Stomach (tissue), 9 donors: ENCODE data around the gene SMURF1. TPM values are rescaled to one million over a fixed set of nuclear protein-coding genes. Genes with fewer than 3 reads are reported as not detected.
"Not testable (repeated sequence)": the region's sequence is repeated elsewhere in the genome, so short reads cannot be mapped to it uniquely, and the experiment has no call there.

Experiments
- DNase-seq, 2 donors: peaks; one replicate each; pipeline versions ENCODE4 v3.0.0 to v3.0.0-alpha.2; 2013 to 2019
- H3K27ac ChIP-seq, 5 donors: fragments of 200-600 bp in 4 of 5; sonication (generic) in 4 of 5; one replicate each; pipeline ENCODE4 v1.5.1; 2013 to 2019; ENCODE audit warnings: mild to moderate bottlenecking in 1 of 5, moderate library complexity in 1 of 5
- H3K27me3 ChIP-seq, 3 donors: fragments of 200-600 bp; sonication (generic); one replicate each; pipeline ENCODE4 v1.5.1; 2017 to 2019; ENCODE audit warnings: mixed run types in 1 of 3
- H3K36me3 ChIP-seq, 4 donors: fragments of 200-600 bp; sonication (generic); 1 replicate in 3 of 4; 2 replicates in 1 of 4; pipeline ENCODE4 v1.5.1; 2016 to 2019
- H3K4me1 ChIP-seq, 4 donors: fragments of 200-600 bp; sonication (generic); one replicate each; pipeline ENCODE4 v1.5.1; 2016 to 2019
- H3K4me3 ChIP-seq, 4 donors: fragments of 200-600 bp; sonication (generic) in 3 of 4; one replicate each; pipeline ENCODE4 v1.5.1; 2016 to 2019; ENCODE audit warnings: mild to moderate bottlenecking in 1 of 4
- H3K9me3 ChIP-seq, 4 donors: fragments of 200-600 bp; sonication (generic); one replicate each; pipeline ENCODE4 v1.5.1; 2016 to 2019
- EP300 ChIP-seq: sonication (generic); formaldehyde crosslinking; IDR thresholded peaks from one replicate; pipeline ENCODE4 v1.6.1; 2017; ENCODE audit warnings: antibody characterized with exemption
- POLR2A ChIP-seq, 4 donors: fragments of 450-650 bp; IDR thresholded peaks; one replicate each; pipeline ENCODE4 v1.6.1; 2016; ENCODE audit warnings: antibody characterized with exemption in 4 of 4, control low read depth in 2 of 4, mild to moderate bottlenecking in 1 of 4, moderate library complexity in 1 of 4
- POLR2AphosphoS5 ChIP-seq, 3 donors: sonication (generic); formaldehyde crosslinking; IDR thresholded peaks; one replicate each; pipeline ENCODE4 v1.6.1; 2016; ENCODE audit warnings: antibody characterized with exemption in 3 of 3
- WGBS, 5 donors: extraction: QIAGEN DNeasy Blood & Tissue Kit in 3 of 5; methylation state at CpG; one replicate each; pipeline versions ENCODE4 v1.1.5 to v1.1.7; 2013 to 2018; 5-methylcytosine and 5-hydroxymethylcytosine counted together
- intact Hi-C: fragments of 100-400 bp; cut with DNase I; formaldehyde crosslinking; loops from one replicate; pipeline ENCODE4 v1.15.1; 2023; ENCODE audit warnings: low total_unique reads
- polyA plus RNA-seq, 3 donors: library from polyadenylated mRNA; stranded (reverse); fragments of 200-250 nt; gene quantifications; one replicate each; pipeline ENCODE4 v1.2.3, GENCODE V29; 2013
- total RNA-seq, 5 donors: library from RNA; depleted of rRNA; stranded (reverse); fragments of >200 nt; gene quantifications; one replicate each; pipeline versions ENCODE4 v1.1.0 to v1.2.3, GENCODE V29; 2014 to 2016
- TF ChIP-seq, protein P1 (sequence below), 7 experiments: fragments of 450-650 bp in 4 of 7; fragments of 200-600 bp in 3 of 7; sonication (generic) in 3 of 7; IDR thresholded peaks; one replicate each; pipeline ENCODE4 v1.5.1; 2016 to 2019; ENCODE audit warnings: antibody characterized with exemption in 7 of 7, control low read depth in 2 of 7, mild to moderate bottlenecking in 1 of 7
- donor health status: healthy with polysubstance abuse.
- donor health status: Bipolar disorder and iron deficiency.
- donor health status: healthy.

The SMURF1 gene
- total and polyA plus RNA-seq, 8 donors, result 8.0 to 46.8 (median 31.8) TPM

DNA sequence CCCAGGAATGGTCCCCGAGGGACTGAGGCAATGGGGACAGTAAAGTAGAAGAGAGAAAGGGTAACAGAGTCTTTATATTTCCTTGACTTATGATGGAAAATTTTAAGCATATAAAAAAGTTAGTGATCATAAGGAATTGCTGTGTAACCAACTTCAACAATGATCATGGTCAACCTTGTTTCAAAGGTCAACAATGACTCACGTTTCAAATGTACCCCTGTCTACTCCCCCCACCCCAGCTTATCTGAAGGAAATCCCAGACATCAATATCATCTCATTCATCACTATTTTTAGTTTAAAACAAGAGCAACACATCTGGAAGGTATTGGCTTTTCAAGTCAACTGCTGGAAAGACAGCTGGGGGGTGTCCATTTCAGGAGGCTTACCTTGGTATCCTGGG, 92.9 kb downstream of the SMURF1 start:
- H3K27me3 ChIP-seq, result no peaks in the 10 kb centered on the region
- WGBS, 5 donors, result 42 to 50% (median 47%) methylated on average over 2 of the region's 2 CpGs
- H3K27ac ChIP-seq, result no peak overlapping the region
- no peak for DNase-seq
- TF ChIP-seq POLR2AphosphoS5 (IDR thresholded peaks at IDR 0.05) (no peak), POLR2A (IDR thresholded peaks at IDR 0.05) (no peak), EP300 (no peak)
- TF ChIP-seq, protein P1, sequence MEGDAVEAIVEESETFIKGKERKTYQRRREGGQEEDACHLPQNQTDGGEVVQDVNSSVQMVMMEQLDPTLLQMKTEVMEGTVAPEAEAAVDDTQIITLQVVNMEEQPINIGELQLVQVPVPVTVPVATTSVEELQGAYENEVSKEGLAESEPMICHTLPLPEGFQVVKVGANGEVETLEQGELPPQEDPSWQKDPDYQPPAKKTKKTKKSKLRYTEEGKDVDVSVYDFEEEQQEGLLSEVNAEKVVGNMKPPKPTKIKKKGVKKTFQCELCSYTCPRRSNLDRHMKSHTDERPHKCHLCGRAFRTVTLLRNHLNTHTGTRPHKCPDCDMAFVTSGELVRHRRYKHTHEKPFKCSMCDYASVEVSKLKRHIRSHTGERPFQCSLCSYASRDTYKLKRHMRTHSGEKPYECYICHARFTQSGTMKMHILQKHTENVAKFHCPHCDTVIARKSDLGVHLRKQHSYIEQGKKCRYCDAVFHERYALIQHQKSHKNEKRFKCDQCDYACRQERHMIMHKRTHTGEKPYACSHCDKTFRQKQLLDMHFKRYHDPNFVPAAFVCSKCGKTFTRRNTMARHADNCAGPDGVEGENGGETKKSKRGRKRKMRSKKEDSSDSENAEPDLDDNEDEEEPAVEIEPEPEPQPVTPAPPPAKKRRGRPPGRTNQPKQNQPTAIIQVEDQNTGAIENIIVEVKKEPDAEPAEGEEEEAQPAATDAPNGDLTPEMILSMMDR (IDR thresholded peaks at IDR 0.05), result no peak
- H3K4me3 ChIP-seq, result no peak overlapping the region
- peaks cover 0 to 16% (median 0%) of the 10 kb centered on the region in 4 donors for H3K4me1 ChIP-seq
- H3K36me3 ChIP-seq, result peaks cover 65 to 100% (median 100%) of the 10 kb centered on the region in 4 donors
- no peaks in the 10 kb centered on the region for H3K9me3 ChIP-seq
- intact Hi-C loops, result no loop called here

DNA sequence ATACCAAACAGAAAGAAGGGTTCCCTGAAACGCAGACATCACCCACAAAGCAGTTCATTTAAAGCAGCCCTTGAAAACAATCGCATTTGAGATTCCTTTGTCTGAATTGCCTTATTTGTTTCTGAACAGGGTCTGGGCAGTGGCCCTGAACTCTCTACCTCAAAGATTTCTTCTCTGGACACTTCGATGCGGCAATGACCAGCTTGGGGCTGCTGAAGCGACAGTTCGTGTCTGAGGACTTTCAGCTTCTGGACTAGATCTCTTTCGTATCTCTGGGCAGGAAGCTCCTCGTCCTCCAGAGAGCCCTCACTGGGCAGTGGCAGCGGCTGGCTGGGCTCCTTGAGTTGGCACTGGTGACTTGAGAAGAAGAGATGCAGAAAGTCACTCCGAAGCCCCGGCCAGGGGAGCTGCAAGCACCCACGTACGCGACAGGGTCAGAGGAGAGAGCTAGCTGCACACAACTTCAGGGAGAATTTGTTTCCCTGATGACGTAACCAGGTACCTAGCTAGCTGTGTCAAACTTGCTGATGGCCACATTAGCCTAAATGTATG, 96.3 kb downstream of the SMURF1 start:
- Histone ChIP-seq H3K4me3 (no peak overlapping the region), H3K27me3 (no peaks in the 10 kb centered on the region), H3K9me3 (no peaks in the 10 kb centered on the region), H3K36me3 (peaks cover 61 to 100% (median 97%) of the 10 kb centered on the region in 4 donors), H3K4me1 (peaks cover 0 to 25% (median 4%) of the 10 kb centered on the region in 4 donors), H3K27ac (no peak overlapping the region)
- no peak for DNase-seq
- intact Hi-C loops, result no loop called here
- WGBS, 5 donors, result 91 to 93% (median 92%) methylated on average over 15 of the region's 15 CpGs
- TF ChIP-seq EP300, result no peak
- TF ChIP-seq POLR2AphosphoS5 (IDR thresholded peaks at IDR 0.05), result no peak
- TF ChIP-seq, protein P1 (IDR thresholded peaks at IDR 0.05), result no peak
- TF ChIP-seq POLR2A (IDR thresholded peaks at IDR 0.05), result no peak

DNA sequence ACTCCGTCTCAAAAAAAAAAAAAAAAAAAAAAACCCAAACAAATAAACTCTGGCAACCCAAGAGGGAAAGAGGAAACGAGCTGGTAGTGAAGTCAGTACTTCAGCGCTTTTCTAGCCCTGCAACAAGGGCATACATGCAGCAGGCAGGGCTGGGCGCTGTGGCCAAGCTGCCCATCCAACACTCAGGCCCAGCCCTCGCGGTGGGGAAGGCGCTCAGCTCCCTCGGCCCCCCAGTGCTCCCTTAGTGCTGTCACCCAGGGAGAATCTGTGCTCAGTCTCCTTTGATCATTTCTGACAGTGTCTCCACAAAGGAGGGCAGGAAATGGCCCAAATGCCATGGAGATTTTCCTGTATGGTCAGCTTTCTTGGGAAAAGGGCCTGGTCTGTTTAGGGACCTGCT, 97.2 kb downstream of the SMURF1 start:
- no peak overlapping the region for H3K4me3 ChIP-seq
- H3K9me3 ChIP-seq, result no peaks in the 10 kb centered on the region
- no peaks in the 10 kb centered on the region for H3K27me3 ChIP-seq
- DNase-seq, result no peak
- intact Hi-C loops, result no loop called here
- WGBS, 5 donors, result 78 to 93% (median 87%) methylated on average over 5 to 8 of the region's 8 CpGs
- TF ChIP-seq EP300 (no peak), POLR2AphosphoS5 (IDR thresholded peaks at IDR 0.05) (no peak), POLR2A (IDR thresholded peaks at IDR 0.05) (no peak)
- TF ChIP-seq, protein P1 (IDR thresholded peaks at IDR 0.05), result no peak
- no peak overlapping the region for H3K27ac ChIP-seq
- H3K4me1 ChIP-seq, result peaks cover under 1 to 34% (median 9%) of the 10 kb centered on the region in 4 donors
- peaks cover 56 to 99% (median 93%) of the 10 kb centered on the region in 4 donors for H3K36me3 ChIP-seq

DNA sequence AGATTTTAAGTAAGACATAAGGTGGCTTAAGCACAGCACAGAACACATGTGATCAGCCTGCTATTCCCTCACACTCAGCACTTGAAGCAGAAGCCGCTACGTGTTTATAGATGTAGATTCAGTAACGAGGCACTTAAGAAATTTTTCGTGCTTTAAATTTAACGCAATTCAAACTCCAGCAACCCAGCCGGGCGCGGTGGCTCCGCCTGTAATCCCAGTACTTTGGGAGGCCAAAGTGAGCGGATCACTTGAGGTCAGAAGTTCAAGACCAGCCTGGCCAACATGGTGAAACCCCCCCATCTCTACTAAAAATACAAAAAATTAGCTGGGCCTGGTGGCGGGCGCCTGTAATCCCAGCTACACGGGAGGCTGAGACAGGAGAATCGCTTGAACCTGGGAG, 97.6 kb downstream of the SMURF1 start:
- Histone ChIP-seq H3K4me1 (peaks cover 5 to 34% (median 14%) of the 10 kb centered on the region in 4 donors), H3K36me3 (peaks cover 56 to 99% (median 93%) of the 10 kb centered on the region in 4 donors)
- H3K27ac ChIP-seq, H3K27me3 ChIP-seq, DNase-seq, H3K4me3 ChIP-seq, H3K9me3 ChIP-seq, intact Hi-C loops: not testable (repeated sequence)
- 87 to 91% (median 89%) methylated on average over 14 of the region's 14 CpGs for WGBS, 5 donors

DNA sequence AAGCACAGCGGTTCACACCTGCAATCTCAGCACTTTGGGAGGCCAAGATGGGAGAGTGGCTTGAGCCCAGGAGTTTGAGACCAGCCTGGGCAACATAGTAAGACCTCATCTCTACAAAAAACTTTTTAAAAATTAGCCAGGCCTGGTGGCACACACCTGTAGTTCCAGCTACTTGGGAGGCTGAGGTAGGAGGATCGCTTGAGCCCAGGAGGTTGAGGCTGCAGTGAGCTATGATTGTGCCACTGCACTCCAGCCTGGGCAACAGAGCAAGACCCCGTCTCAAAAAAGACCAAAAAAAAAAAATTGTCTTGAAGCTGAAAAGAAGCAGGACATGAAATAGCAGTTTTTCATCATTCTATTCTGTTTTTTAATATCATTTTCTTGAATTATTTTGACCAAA, 99.0 kb downstream of the SMURF1 start:
- H3K4me3 ChIP-seq, DNase-seq, H3K9me3 ChIP-seq, H3K27me3 ChIP-seq, H3K27ac ChIP-seq, intact Hi-C loops: not testable (repeated sequence)
- H3K36me3 ChIP-seq, result peaks cover 56 to 98% (median 93%) of the 10 kb centered on the region in 4 donors
- 91 to 98% (median 94%) methylated on average over 3 of the region's 3 CpGs for WGBS, 5 donors
- H3K4me1 ChIP-seq, result peaks cover 16 to 34% (median 25%) of the 10 kb centered on the region in 4 donors
